ENCODE measurements around the gene AOAH.
"Not testable (repeated sequence)": the region's sequence is repeated elsewhere in the genome, so short reads cannot be mapped to it uniquely, and the experiment has no call there.

DNA sequence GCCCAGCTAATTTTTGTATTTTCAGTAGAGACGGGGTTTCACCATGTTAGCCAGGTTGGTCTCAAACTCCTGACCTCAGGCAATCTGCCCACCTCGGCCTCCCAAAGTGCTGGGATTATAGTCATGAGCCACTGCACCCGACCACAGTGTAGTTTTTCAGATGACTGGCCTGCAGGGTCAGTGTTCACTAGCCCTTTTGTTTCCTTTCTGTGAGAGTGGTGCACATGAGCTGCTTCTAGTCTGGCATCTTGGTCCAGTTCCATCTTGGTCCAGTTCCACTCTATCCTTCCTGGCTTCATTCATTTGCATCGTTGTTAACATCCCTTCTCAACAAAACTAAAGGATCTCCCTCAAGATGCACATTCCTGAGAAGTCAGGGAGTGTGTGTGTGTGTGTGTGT, 240.4 kb downstream of the AOAH start:
- TF ChIP-seq EZH2 (IDR thresholded peaks at IDR 0.05; ENCODE audit: insufficient read depth, poor library complexity, severe bottlenecking); EZH2phosphoT487 (IDR thresholded peaks at IDR 0.05; ENCODE audit: insufficient read depth, low read depth): not testable (repeated sequence)

Data from GM23248 (cell line).